Upper lobe of left lung (tissue), 6 donors: ENCODE measurements around the gene MMP24. TPM values are rescaled to one million over a fixed set of nuclear protein-coding genes. Genes with fewer than 3 reads are reported as not detected.

Experiments
- ATAC-seq, 2 donors: fragments of 200-7000 bp; cut with Tn5 transposase; one replicate each; pipeline ENCODE4 v1.9.1; 2022; ENCODE audit warnings: mild to moderate bottlenecking in 2 of 2, moderate library complexity in 2 of 2; ENCODE audit not compliant: low FRiP score in 2 of 2
- DNase-seq, 2 donors: peaks; one replicate each; pipeline ENCODE4 v3.0.0-alpha.2; 2019 to 2020
- H3K27ac ChIP-seq, 4 donors: fragments of 200-600 bp; sonication (generic); one replicate each; pipeline ENCODE4 v1.5.1; 2016 to 2019
- H3K27me3 ChIP-seq, 4 donors: fragments of 200-600 bp; sonication (generic); one replicate each; pipeline ENCODE4 v1.5.1; 2017 to 2019
- H3K36me3 ChIP-seq, 4 donors: fragments of 200-600 bp; sonication (generic); one replicate each; pipeline ENCODE4 v1.5.1; 2016 to 2019
- H3K4me1 ChIP-seq, 4 donors: fragments of 200-600 bp; sonication (generic); one replicate each; pipeline ENCODE4 v1.5.1; 2018 to 2019
- H3K4me3 ChIP-seq, 4 donors: fragments of 200-600 bp; sonication (generic); one replicate each; pipeline ENCODE4 v1.5.1; 2017 to 2019; ENCODE audit warnings: mild to moderate bottlenecking in 2 of 4, moderate library complexity in 1 of 4
- H3K9me3 ChIP-seq, 4 donors: fragments of 200-600 bp; sonication (generic); one replicate each; pipeline ENCODE4 v1.5.1; 2018 to 2019
- CTCF ChIP-seq, 6 experiments: fragments of 450-650 bp in 4 of 6; fragments of 200-600 bp in 2 of 6; sonication (generic) in 2 of 6; IDR thresholded peaks; one replicate each; pipeline ENCODE4 v1.5.1; 2016 to 2019; ENCODE audit warnings: antibody characterized with exemption in 6 of 6
- EP300 ChIP-seq, 4 donors: sonication (generic); formaldehyde crosslinking; IDR thresholded peaks; one replicate each; pipeline ENCODE4 v1.5.1; 2017; ENCODE audit warnings: antibody characterized with exemption in 4 of 4, control low read depth in 2 of 4
- POLR2A ChIP-seq, 4 donors: fragments of 450-650 bp; IDR thresholded peaks; one replicate each; pipeline ENCODE4 v1.5.1; 2016 to 2017; ENCODE audit warnings: antibody characterized with exemption in 4 of 4, mild to moderate bottlenecking in 2 of 4
- POLR2AphosphoS5 ChIP-seq, 2 donors: sonication (generic); formaldehyde crosslinking; IDR thresholded peaks; one replicate each; pipeline ENCODE4 v1.5.1; 2017; ENCODE audit warnings: antibody characterized with exemption in 2 of 2
- WGBS, 2 donors: methylation state at CpG; one replicate each; pipeline ENCODE4 v1.1.5; 2017 to 2018; 5-methylcytosine and 5-hydroxymethylcytosine counted together
- total RNA-seq, 6 donors: library from RNA; depleted of rRNA in 4 of 6; stranded (reverse); fragments of >200 nt in 4 of 6; gene quantifications; one replicate each; pipeline versions ENCODE4 v1.1.0 to v1.2.1, GENCODE V29; 2016 to 2021
- donor health status: DM: no; HTN: no; CAD: no; lungs with moderate emphysema.
- donor health status: DM: no; HTN: yes; CAD: no; lungs with severe emphysema.

The MMP24 gene
- total RNA-seq, 6 donors from 2014 or later = 7.3 to 25.4 (median 15.6) TPM

- TF ChIP-seq CTCF (IDR thresholded peaks at IDR 0.05) = no peak
- no peak for TF ChIP-seq EP300 (IDR thresholded peaks at IDR 0.05)
- TF ChIP-seq POLR2A (IDR thresholded peaks at IDR 0.05) = no peak
- no peak for TF ChIP-seq POLR2AphosphoS5 (IDR thresholded peaks at IDR 0.05)
- H3K36me3 ChIP-seq = no peaks in the 10 kb centered on the region
- H3K27me3 ChIP-seq = no peaks in the 10 kb centered on the region
- ATAC-seq (no peak), DNase-seq (no peak)
- no peak overlapping the region for H3K4me3 ChIP-seq
- H3K4me1 ChIP-seq = no peaks in the 10 kb centered on the region
- H3K27ac ChIP-seq = no peak overlapping the region
- WGBS, 2 donors = 69 to 73% methylated on average over 2 of the region's 2 CpGs
- H3K9me3 ChIP-seq = no peaks in the 10 kb centered on the region
Observed at GRCh38 chr20:35243317-35243716, 16.8 kb downstream of the MMP24 start.

- ATAC-seq (no peak), DNase-seq (no peak)
- Histone ChIP-seq H3K9me3 (no peaks in the 10 kb centered on the region), H3K36me3 (no peaks in the 10 kb centered on the region), H3K4me1 (no peaks in the 10 kb centered on the region), H3K27ac (no peak overlapping the region), H3K4me3 (no peak overlapping the region), H3K27me3 (no peaks in the 10 kb centered on the region)
- 56 to 58% methylated on average over 2 of the region's 2 CpGs for WGBS, 2 donors
- TF ChIP-seq EP300 (IDR thresholded peaks at IDR 0.05) = no peak
- TF ChIP-seq POLR2AphosphoS5 (IDR thresholded peaks at IDR 0.05) = no peak
- TF ChIP-seq CTCF (IDR thresholded peaks at IDR 0.05) = no peak
- TF ChIP-seq POLR2A (IDR thresholded peaks at IDR 0.05) = no peak
Observed at GRCh38 chr20:35243986-35244385, 17.5 kb downstream of the MMP24 start.

- H3K27me3 ChIP-seq = no peaks in the 10 kb centered on the region
- DNase-seq (no peak), ATAC-seq (no peak)
- no peaks in the 10 kb centered on the region for H3K36me3 ChIP-seq
- TF ChIP-seq POLR2AphosphoS5 (IDR thresholded peaks at IDR 0.05) (no peak), EP300 (IDR thresholded peaks at IDR 0.05) (no peak), POLR2A (IDR thresholded peaks at IDR 0.05) (no peak), CTCF (IDR thresholded peaks at IDR 0.05) (no peak)
- H3K4me3 ChIP-seq = no peak overlapping the region
- H3K9me3 ChIP-seq = no peaks in the 10 kb centered on the region
- H3K4me1 ChIP-seq = no peaks in the 10 kb centered on the region
- H3K27ac ChIP-seq = no peak overlapping the region
- 92 to 96% methylated on average over 12 of the region's 12 CpGs for WGBS, 2 donors
Observed at GRCh38 chr20:35246723-35247122, 20.2 kb downstream of the MMP24 start.

GRCh38 chr20:35248641-35249475 is 22.4 kb downstream of the MMP24 start:
- ATAC-seq (no peak), DNase-seq (no peak)
- Histone ChIP-seq H3K36me3 (no peaks in the 10 kb centered on the region), H3K4me3 (no peak overlapping the region), H3K4me1 (no peaks in the 10 kb centered on the region), H3K9me3 (no peaks in the 10 kb centered on the region), H3K27ac (no peak overlapping the region), H3K27me3 (no peaks in the 10 kb centered on the region)
- TF ChIP-seq EP300 (IDR thresholded peaks at IDR 0.05) = no peak
- TF ChIP-seq CTCF (IDR thresholded peaks at IDR 0.05) = no peak
- no peak for TF ChIP-seq POLR2AphosphoS5 (IDR thresholded peaks at IDR 0.05)
- TF ChIP-seq POLR2A (IDR thresholded peaks at IDR 0.05) = no peak
- 80 to 89% methylated on average over 9 of the region's 9 CpGs for WGBS, 2 donors

GRCh38 chr20:35251613-35251940 is 25.1 kb downstream of the MMP24 start:
- no peak for ATAC-seq
- TF ChIP-seq CTCF (IDR thresholded peaks at IDR 0.05) = no peak
- TF ChIP-seq EP300 (IDR thresholded peaks at IDR 0.05) = no peak
- no peak for TF ChIP-seq POLR2AphosphoS5 (IDR thresholded peaks at IDR 0.05)
- no peak for TF ChIP-seq POLR2A (IDR thresholded peaks at IDR 0.05)

More at GRCh38 chr20:35251613-35251940, 25.1 kb downstream of the MMP24 start:
- no peak for DNase-seq
- H3K36me3 ChIP-seq = no peaks in the 10 kb centered on the region
- no peak overlapping the region for H3K4me3 ChIP-seq
- WGBS, 2 donors = 94 to 100% methylated on average over 2 of the region's 2 CpGs
- H3K9me3 ChIP-seq = no peaks in the 10 kb centered on the region
- peak overlapping the region in 1 of 4 donors; percentile 46 for H3K27ac ChIP-seq
- H3K27me3 ChIP-seq = no peaks in the 10 kb centered on the region
- H3K4me1 ChIP-seq = no peaks in the 10 kb centered on the region
